ENCODE measurements around the gene ARHGAP42.

ARHGAP42 gene

GRCh38 chr11:100830274-100830673 is 143.2 kb downstream of the ARHGAP42 start:
- TF ChIP-seq POLR2A (IDR thresholded peaks at IDR 0.05; ENCODE audit: extremely low read depth, insufficient read length) (no peak), MYC (IDR thresholded peaks at IDR 0.05; ENCODE audit: low read depth, low read length) (no peak)
- TF ChIP-seq, protein P1, sequence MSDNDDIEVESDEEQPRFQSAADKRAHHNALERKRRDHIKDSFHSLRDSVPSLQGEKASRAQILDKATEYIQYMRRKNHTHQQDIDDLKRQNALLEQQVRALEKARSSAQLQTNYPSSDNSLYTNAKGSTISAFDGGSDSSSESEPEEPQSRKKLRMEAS (IDR thresholded peaks at IDR 0.05; ENCODE audit: low read depth, low read length): no peak
- no peak overlapping the region for H3K4me3 ChIP-seq (ENCODE audit: low read depth, low read length)
- DNase-seq (ENCODE audit: low read depth): no peak

DNA sequence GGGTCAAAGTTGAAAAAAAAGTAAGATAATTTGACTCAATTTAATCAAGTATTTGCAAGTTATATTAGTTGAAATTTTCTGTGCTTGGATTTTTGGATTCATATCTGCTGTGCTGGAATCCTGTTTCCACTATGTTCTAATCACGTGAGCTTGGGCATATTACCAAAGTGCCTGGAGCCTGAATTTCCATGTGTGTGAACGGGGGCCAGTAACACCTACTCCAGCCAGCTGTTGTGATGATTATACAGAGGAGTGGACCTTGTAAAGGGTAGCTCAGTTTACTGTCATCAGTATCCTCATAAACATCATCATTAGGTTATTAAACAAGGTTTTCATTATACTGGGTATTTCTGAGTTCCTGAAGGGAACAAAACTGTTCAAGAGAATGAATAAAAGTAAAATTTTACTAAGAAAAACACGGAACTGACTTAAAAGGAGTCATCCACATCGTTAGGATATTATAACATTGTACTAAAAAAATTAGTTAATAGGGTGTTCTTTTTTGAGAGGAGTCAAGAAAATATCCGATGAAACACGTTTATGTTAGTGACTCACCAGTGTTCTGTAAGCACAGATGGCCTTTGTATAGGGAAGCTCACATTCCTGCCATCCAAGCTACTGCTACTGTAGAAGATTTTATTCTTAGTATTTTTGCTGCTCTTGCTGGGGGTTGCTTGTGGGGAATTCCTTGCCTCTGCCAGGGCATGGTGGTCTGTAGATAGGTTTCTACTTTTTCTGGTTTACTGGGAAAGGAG is 144.1 kb downstream of the ARHGAP42 start:
- no peak for DNase-seq (ENCODE audit: low read depth)
- TF ChIP-seq POLR2A (IDR thresholded peaks at IDR 0.05; ENCODE audit: extremely low read depth, insufficient read length) (no peak), MYC (IDR thresholded peaks at IDR 0.05; ENCODE audit: low read depth, low read length) (no peak)
- TF ChIP-seq, protein P1 (IDR thresholded peaks at IDR 0.05; ENCODE audit: low read depth, low read length): no peak
- TF ChIP-seq, protein P2, sequence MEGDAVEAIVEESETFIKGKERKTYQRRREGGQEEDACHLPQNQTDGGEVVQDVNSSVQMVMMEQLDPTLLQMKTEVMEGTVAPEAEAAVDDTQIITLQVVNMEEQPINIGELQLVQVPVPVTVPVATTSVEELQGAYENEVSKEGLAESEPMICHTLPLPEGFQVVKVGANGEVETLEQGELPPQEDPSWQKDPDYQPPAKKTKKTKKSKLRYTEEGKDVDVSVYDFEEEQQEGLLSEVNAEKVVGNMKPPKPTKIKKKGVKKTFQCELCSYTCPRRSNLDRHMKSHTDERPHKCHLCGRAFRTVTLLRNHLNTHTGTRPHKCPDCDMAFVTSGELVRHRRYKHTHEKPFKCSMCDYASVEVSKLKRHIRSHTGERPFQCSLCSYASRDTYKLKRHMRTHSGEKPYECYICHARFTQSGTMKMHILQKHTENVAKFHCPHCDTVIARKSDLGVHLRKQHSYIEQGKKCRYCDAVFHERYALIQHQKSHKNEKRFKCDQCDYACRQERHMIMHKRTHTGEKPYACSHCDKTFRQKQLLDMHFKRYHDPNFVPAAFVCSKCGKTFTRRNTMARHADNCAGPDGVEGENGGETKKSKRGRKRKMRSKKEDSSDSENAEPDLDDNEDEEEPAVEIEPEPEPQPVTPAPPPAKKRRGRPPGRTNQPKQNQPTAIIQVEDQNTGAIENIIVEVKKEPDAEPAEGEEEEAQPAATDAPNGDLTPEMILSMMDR (IDR thresholded peaks at IDR 0.05; ENCODE audit: low read depth, low read length): no peak

DNA sequence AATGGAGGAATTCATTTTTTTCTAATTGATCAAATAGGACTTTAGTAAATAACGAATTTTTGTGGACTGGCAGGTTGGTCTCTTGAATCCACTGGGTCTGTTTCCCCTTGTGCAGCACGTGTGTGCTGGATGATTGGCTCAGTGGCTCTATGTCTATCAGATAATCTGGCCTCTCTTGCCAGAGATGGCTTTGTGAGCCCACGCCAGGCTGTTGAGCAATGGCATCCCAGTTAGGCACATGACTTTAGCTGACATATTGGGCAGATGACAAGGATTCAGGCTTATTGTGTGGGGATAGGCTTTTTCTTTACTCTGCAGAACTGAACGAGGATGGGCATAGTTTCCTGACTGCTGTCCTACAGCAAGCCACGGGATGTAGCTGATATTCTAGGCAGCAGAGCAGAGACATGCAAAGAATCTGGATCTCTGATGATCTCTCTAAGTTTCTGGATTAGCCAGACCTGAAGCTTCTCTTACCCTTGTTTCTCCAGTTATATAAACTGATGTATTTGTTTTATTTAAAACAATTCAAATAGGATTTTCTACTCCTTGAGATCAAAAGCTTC is 144.9 kb downstream of the ARHGAP42 start:
- no peak for DNase-seq (ENCODE audit: low read depth)
- no peak overlapping the region for H3K4me3 ChIP-seq (ENCODE audit: low read depth, low read length)
- TF ChIP-seq POLR2A (IDR thresholded peaks at IDR 0.05; ENCODE audit: extremely low read depth, insufficient read length) (no peak), MYC (IDR thresholded peaks at IDR 0.05; ENCODE audit: low read depth, low read length) (no peak)
- TF ChIP-seq, protein P1 (IDR thresholded peaks at IDR 0.05; ENCODE audit: low read depth, low read length): no peak
- TF ChIP-seq, protein P2 (IDR thresholded peaks at IDR 0.05; ENCODE audit: low read depth, low read length): no peak

More for the DNA sequence above, 144.1 kb downstream of the ARHGAP42 start:
- no peak overlapping the region for H3K4me3 ChIP-seq (ENCODE audit: low read depth, low read length)

DNA sequence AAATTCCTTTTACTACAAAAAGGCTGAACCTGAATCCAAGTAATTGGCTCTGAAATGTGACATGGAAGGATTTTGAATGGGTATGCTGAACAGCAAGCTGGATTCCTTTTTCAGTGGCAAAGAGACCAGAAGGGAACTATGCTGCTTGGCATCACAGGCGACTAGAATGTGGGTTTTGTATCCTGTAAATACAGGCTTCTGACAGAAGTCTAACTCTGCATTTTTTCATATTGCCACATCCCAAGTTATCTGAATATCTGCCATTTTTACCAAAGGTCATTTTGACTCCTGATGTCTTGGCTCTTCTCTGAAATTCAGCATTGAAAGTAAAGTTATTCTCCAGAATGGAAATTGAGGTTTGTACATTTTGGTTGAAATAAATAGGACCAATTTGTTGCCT is 145.7 kb downstream of the ARHGAP42 start:
- no peak overlapping the region for H3K4me3 ChIP-seq (ENCODE audit: low read depth, low read length)
- TF ChIP-seq POLR2A (IDR thresholded peaks at IDR 0.05; ENCODE audit: extremely low read depth, insufficient read length): no peak
- TF ChIP-seq, protein P2 (IDR thresholded peaks at IDR 0.05; ENCODE audit: low read depth, low read length): no peak
- TF ChIP-seq, protein P1 (IDR thresholded peaks at IDR 0.05; ENCODE audit: low read depth, low read length): no peak
- no peak for TF ChIP-seq MYC (IDR thresholded peaks at IDR 0.05; ENCODE audit: low read depth, low read length)
- DNase-seq (ENCODE audit: low read depth): no peak

- TF ChIP-seq POLR2A (IDR thresholded peaks at IDR 0.05; ENCODE audit: extremely low read depth, insufficient read length) (no peak), MYC (IDR thresholded peaks at IDR 0.05; ENCODE audit: low read depth, low read length) (no peak)
- TF ChIP-seq, protein P1 (IDR thresholded peaks at IDR 0.05; ENCODE audit: low read depth, low read length): no peak
- TF ChIP-seq, protein P2 (IDR thresholded peaks at IDR 0.05; ENCODE audit: low read depth, low read length): no peak
- DNase-seq (ENCODE audit: low read depth): no peak
Observed at GRCh38 chr11:100833276-100833675, 146.2 kb downstream of the ARHGAP42 start.

GRCh38 chr11:100835854-100836253 is 148.8 kb downstream of the ARHGAP42 start:
- no peak for TF ChIP-seq MYC (IDR thresholded peaks at IDR 0.05; ENCODE audit: low read depth, low read length)
- TF ChIP-seq, protein P1 (IDR thresholded peaks at IDR 0.05; ENCODE audit: low read depth, low read length): no peak
- TF ChIP-seq, protein P2 (IDR thresholded peaks at IDR 0.05; ENCODE audit: low read depth, low read length): no peak
- no peak for TF ChIP-seq POLR2A (IDR thresholded peaks at IDR 0.05; ENCODE audit: extremely low read depth, insufficient read length)
- DNase-seq (ENCODE audit: low read depth): no peak
- H3K4me3 ChIP-seq (ENCODE audit: low read depth, low read length): no peak overlapping the region

More at GRCh38 chr11:100833276-100833675, 146.2 kb downstream of the ARHGAP42 start:
- H3K4me3 ChIP-seq (ENCODE audit: low read depth, low read length): no peak overlapping the region
